ENCODE results near the gene GNAI3.

DNA sequence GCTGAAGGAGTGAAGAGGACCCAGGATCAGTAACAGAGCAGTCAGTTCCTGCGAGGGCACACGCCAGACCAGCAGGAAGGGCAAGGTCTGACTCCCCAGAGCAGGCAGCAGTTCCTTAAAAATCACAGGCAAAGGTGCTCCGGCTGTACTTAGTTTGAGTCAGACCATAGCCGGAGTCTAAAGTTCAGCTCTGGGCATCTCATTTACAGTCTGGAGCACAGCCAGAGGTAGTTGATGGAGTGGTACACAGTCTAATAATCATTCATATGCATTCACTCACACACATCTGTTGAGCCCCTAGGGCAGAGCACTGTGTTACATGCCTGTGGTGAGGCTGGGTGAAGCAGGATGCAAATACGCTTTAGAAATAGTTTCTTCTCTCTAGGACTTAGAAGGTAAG is 31.5 kb upstream of the GNAI3 start:
- TF ChIP-seq, protein P1, sequence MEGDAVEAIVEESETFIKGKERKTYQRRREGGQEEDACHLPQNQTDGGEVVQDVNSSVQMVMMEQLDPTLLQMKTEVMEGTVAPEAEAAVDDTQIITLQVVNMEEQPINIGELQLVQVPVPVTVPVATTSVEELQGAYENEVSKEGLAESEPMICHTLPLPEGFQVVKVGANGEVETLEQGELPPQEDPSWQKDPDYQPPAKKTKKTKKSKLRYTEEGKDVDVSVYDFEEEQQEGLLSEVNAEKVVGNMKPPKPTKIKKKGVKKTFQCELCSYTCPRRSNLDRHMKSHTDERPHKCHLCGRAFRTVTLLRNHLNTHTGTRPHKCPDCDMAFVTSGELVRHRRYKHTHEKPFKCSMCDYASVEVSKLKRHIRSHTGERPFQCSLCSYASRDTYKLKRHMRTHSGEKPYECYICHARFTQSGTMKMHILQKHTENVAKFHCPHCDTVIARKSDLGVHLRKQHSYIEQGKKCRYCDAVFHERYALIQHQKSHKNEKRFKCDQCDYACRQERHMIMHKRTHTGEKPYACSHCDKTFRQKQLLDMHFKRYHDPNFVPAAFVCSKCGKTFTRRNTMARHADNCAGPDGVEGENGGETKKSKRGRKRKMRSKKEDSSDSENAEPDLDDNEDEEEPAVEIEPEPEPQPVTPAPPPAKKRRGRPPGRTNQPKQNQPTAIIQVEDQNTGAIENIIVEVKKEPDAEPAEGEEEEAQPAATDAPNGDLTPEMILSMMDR (IDR thresholded peaks at IDR 0.05), result no peak
- no peak for TF ChIP-seq SREBF2 (IDR thresholded peaks at IDR 0.05)
- no peak for TF ChIP-seq JUNB (IDR thresholded peaks at IDR 0.05)
- TF ChIP-seq, protein P2, sequence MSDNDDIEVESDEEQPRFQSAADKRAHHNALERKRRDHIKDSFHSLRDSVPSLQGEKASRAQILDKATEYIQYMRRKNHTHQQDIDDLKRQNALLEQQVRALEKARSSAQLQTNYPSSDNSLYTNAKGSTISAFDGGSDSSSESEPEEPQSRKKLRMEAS (IDR thresholded peaks at IDR 0.05), result no peak
- TF ChIP-seq SMC3 (IDR thresholded peaks at IDR 0.05), result no peak
- TF ChIP-seq, protein P3, sequence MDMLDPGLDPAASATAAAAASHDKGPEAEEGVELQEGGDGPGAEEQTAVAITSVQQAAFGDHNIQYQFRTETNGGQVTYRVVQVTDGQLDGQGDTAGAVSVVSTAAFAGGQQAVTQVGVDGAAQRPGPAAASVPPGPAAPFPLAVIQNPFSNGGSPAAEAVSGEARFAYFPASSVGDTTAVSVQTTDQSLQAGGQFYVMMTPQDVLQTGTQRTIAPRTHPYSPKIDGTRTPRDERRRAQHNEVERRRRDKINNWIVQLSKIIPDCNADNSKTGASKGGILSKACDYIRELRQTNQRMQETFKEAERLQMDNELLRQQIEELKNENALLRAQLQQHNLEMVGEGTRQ (IDR thresholded peaks at IDR 0.05), result no peak
- TF ChIP-seq CHD2 (IDR thresholded peaks at IDR 0.05; ENCODE audit: low read length, partially characterized antibody), result no peak
- TF ChIP-seq RFX5 (IDR thresholded peaks at IDR 0.05), result no peak
- TF ChIP-seq POLR2A (IDR thresholded peaks at IDR 0.05; ENCODE audit: low read length), result no peak

Data from A549 (cell line).